ENCODE measurements around the gene OTX1.
"Not testable (repeated sequence)": the region's sequence is repeated elsewhere in the genome, so short reads cannot be mapped to it uniquely, and the experiment has no call there.

Gene OTX1

GRCh38 chr2:63064197-63064596, 13.6 kb downstream of the OTX1 start:
- H3K36me3 Mint-ChIP-seq: no peaks in the 10 kb centered on the region
- H3K9me3 Mint-ChIP-seq: no peaks in the 10 kb centered on the region
- no peak for ATAC-seq
- H3K4me3 Mint-ChIP-seq: no peak overlapping the region
- no peak for DNase-seq (ENCODE audit: low spot score in 2 of 2)
- no peaks in the 10 kb centered on the region for H3K4me1 Mint-ChIP-seq
- H3K27ac Mint-ChIP-seq: no peak overlapping the region

- Mint-ChIP-seq H3K4me3 (no peak overlapping the region), H3K9me3 (no peaks in the 10 kb centered on the region)
- no peak for ATAC-seq
These were observed 14.0 kb downstream of the OTX1 start for GRCh38 chr2:63064661-63065060.

GRCh38 chr2:63066265-63066664, 15.6 kb downstream of the OTX1 start:
- Mint-ChIP-seq H3K9me3 (no peaks in the 10 kb centered on the region), H3K4me1 (no peaks in the 10 kb centered on the region), H3K4me3 (no peak overlapping the region), H3K27ac (no peak overlapping the region), H3K36me3 (no peaks in the 10 kb centered on the region)
- ATAC-seq (no peak), DNase-seq (ENCODE audit: low spot score in 2 of 2) (no peak)

More at GRCh38 chr2:63064661-63065060, 14.0 kb downstream of the OTX1 start:
- H3K36me3 Mint-ChIP-seq: no peaks in the 10 kb centered on the region
- H3K27ac Mint-ChIP-seq: no peak overlapping the region
- DNase-seq (ENCODE audit: low spot score in 2 of 2): no peak
- H3K4me1 Mint-ChIP-seq: no peaks in the 10 kb centered on the region

GRCh38 chr2:63066838-63067237, 16.2 kb downstream of the OTX1 start:
- Mint-ChIP-seq H3K4me1 (no peaks in the 10 kb centered on the region), H3K9me3 (no peaks in the 10 kb centered on the region), H3K27ac (no peak overlapping the region), H3K36me3 (no peaks in the 10 kb centered on the region), H3K4me3 (no peak overlapping the region)
- DNase-seq (ENCODE audit: low spot score in 2 of 2): no peak
- no peak for ATAC-seq

GRCh38 chr2:63071664-63072063, 21.0 kb downstream of the OTX1 start:
- no peak for ATAC-seq
- H3K4me3 Mint-ChIP-seq: no peak overlapping the region
- H3K4me1 Mint-ChIP-seq: no peaks in the 10 kb centered on the region
- H3K36me3 Mint-ChIP-seq: no peaks in the 10 kb centered on the region
- no peak for DNase-seq (ENCODE audit: low spot score in 2 of 2)
- H3K9me3 Mint-ChIP-seq: no peaks in the 10 kb centered on the region
- H3K27ac Mint-ChIP-seq: no peak overlapping the region

GRCh38 chr2:63073994-63074393, 23.4 kb downstream of the OTX1 start:
- DNase-seq (ENCODE audit: low spot score in 2 of 2) (no peak), ATAC-seq (no peak)
- Mint-ChIP-seq H3K27ac (no peak overlapping the region), H3K36me3 (no peaks in the 10 kb centered on the region), H3K9me3 (no peaks in the 10 kb centered on the region), H3K4me1 (no peaks in the 10 kb centered on the region), H3K4me3 (no peak overlapping the region)

- not testable (repeated sequence) for H3K36me3 Mint-ChIP-seq; DNase-seq (ENCODE audit: low spot score in 2 of 2); H3K4me1 Mint-ChIP-seq; H3K4me3 Mint-ChIP-seq; H3K27ac Mint-ChIP-seq; H3K9me3 Mint-ChIP-seq; ATAC-seq
These were observed 23.8 kb downstream of the OTX1 start for GRCh38 chr2:63074399-63074798.

- no peaks in the 10 kb centered on the region for H3K36me3 Mint-ChIP-seq
- ATAC-seq: no peak
- H3K27ac Mint-ChIP-seq: no peak overlapping the region
- DNase-seq (ENCODE audit: low spot score in 2 of 2): no peak
- H3K4me3 Mint-ChIP-seq: no peak overlapping the region
- no peaks in the 10 kb centered on the region for H3K9me3 Mint-ChIP-seq
- no peaks in the 10 kb centered on the region for H3K4me1 Mint-ChIP-seq
These were observed 28.4 kb downstream of the OTX1 start for GRCh38 chr2:63078852-63079606.

GRCh38 chr2:63081404-63081803, 30.8 kb downstream of the OTX1 start:
- DNase-seq (ENCODE audit: low spot score in 2 of 2) (no peak), ATAC-seq (no peak)
- no peaks in the 10 kb centered on the region for H3K4me1 Mint-ChIP-seq
- H3K4me3 Mint-ChIP-seq: no peak overlapping the region
- no peaks in the 10 kb centered on the region for H3K9me3 Mint-ChIP-seq
- H3K27ac Mint-ChIP-seq: no peak overlapping the region
- no peaks in the 10 kb centered on the region for H3K36me3 Mint-ChIP-seq

- ATAC-seq (no peak), DNase-seq (ENCODE audit: low spot score in 2 of 2) (no peak)
- Mint-ChIP-seq H3K4me1 (no peaks in the 10 kb centered on the region), H3K27ac (no peak overlapping the region), H3K36me3 (no peaks in the 10 kb centered on the region), H3K4me3 (no peak overlapping the region), H3K9me3 (no peaks in the 10 kb centered on the region)
These were observed 36.1 kb downstream of the OTX1 start for GRCh38 chr2:63086687-63087086.

- ATAC-seq (no peak), DNase-seq (ENCODE audit: low spot score in 2 of 2) (no peak)
- Mint-ChIP-seq H3K4me3 (no peak overlapping the region), H3K4me1 (no peaks in the 10 kb centered on the region), H3K27ac (no peak overlapping the region), H3K9me3 (no peaks in the 10 kb centered on the region), H3K36me3 (no peaks in the 10 kb centered on the region)
These were observed 41.8 kb downstream of the OTX1 start for GRCh38 chr2:63092401-63092800.

- no peak overlapping the region for H3K27ac Mint-ChIP-seq
- ATAC-seq (no peak), DNase-seq (ENCODE audit: low spot score in 2 of 2) (no peak)
- H3K4me1 Mint-ChIP-seq: no peaks in the 10 kb centered on the region
- H3K4me3 Mint-ChIP-seq: no peak overlapping the region
- no peaks in the 10 kb centered on the region for H3K36me3 Mint-ChIP-seq
- H3K9me3 Mint-ChIP-seq: no peaks in the 10 kb centered on the region
These were observed 42.2 kb downstream of the OTX1 start for GRCh38 chr2:63092857-63093256.

- DNase-seq (ENCODE audit: low spot score in 2 of 2) (no peak), ATAC-seq (no peak)
- H3K27ac Mint-ChIP-seq: no peak overlapping the region
- no peaks in the 10 kb centered on the region for H3K36me3 Mint-ChIP-seq
- no peak overlapping the region for H3K4me3 Mint-ChIP-seq
- no peaks in the 10 kb centered on the region for H3K9me3 Mint-ChIP-seq
- no peaks in the 10 kb centered on the region for H3K4me1 Mint-ChIP-seq
These were observed 42.9 kb downstream of the OTX1 start for GRCh38 chr2:63093502-63093901.

GRCh38 chr2:63096491-63096890, 45.9 kb downstream of the OTX1 start:
- H3K4me1 Mint-ChIP-seq: no peaks in the 10 kb centered on the region
- ATAC-seq (no peak), DNase-seq (ENCODE audit: low spot score in 2 of 2) (no peak)
- H3K36me3 Mint-ChIP-seq: no peaks in the 10 kb centered on the region
- no peak overlapping the region for H3K4me3 Mint-ChIP-seq
- no peak overlapping the region for H3K27ac Mint-ChIP-seq
- no peaks in the 10 kb centered on the region for H3K9me3 Mint-ChIP-seq

- Mint-ChIP-seq H3K27ac (no peak overlapping the region), H3K36me3 (no peaks in the 10 kb centered on the region), H3K4me1 (no peaks in the 10 kb centered on the region), H3K4me3 (no peak overlapping the region), H3K9me3 (peaks cover 3% of the 10 kb centered on the region)
- ATAC-seq: no peak
- no peak for DNase-seq (ENCODE audit: low spot score in 2 of 2)
These were observed 48.4 kb downstream of the OTX1 start for GRCh38 chr2:63099032-63099431.

GRCh38 chr2:63101954-63102353, 51.3 kb downstream of the OTX1 start:
- Mint-ChIP-seq H3K4me1 (no peaks in the 10 kb centered on the region), H3K9me3 (peaks cover 13% of the 10 kb centered on the region), H3K4me3 (no peak overlapping the region), H3K27ac (no peak overlapping the region), H3K36me3 (no peaks in the 10 kb centered on the region)
- ATAC-seq: no peak
- no peak for DNase-seq (ENCODE audit: low spot score in 2 of 2)

- no peak for ATAC-seq
- peaks cover 15% of the 10 kb centered on the region for H3K9me3 Mint-ChIP-seq
- no peak overlapping the region for H3K4me3 Mint-ChIP-seq
- no peaks in the 10 kb centered on the region for H3K36me3 Mint-ChIP-seq
- H3K27ac Mint-ChIP-seq: no peak overlapping the region
- no peak for DNase-seq (ENCODE audit: low spot score in 2 of 2)
- H3K4me1 Mint-ChIP-seq: no peaks in the 10 kb centered on the region
These were observed 53.9 kb downstream of the OTX1 start for GRCh38 chr2:63104482-63104881.

All from stimulated activated effector memory CD8-positive, alpha-beta T cell treated with anti-CD3 and anti-CD28 coated beads, Interleukin-12 subunit alpha, Interleukin-12 subunit beta, amount 100 ng/mL, for 72 hours (primary cell).